K562 (cell line): ENCODE measurements around the gene BLVRA. TPM values are rescaled to one million over a fixed set of nuclear protein-coding genes. Genes with fewer than 3 reads are reported as not detected.

Experiments
- ELK1 ChIP-seq: sonication (generic); formaldehyde crosslinking; IDR thresholded peaks from 2 replicates; pipeline ENCODE4 v1.8.1; 2022; ENCODE audit warnings: missing genetic modification reagents
- HMG20A ChIP-seq: fragments of 450-650 bp; formaldehyde crosslinking; conservative IDR thresholded peaks from 2 replicates; pipeline ENCODE4 v1.4.0; 2020; ENCODE audit warnings: mild to moderate bottlenecking, mixed read lengths
- KDM2B ChIP-seq: fragments of 250-450 bp; sonication (Bioruptor Pico); IDR thresholded peaks from 2 replicates; pipeline ENCODE4 v1.8.0; 2021; ENCODE audit warnings: mild to moderate bottlenecking, moderate library complexity
- MAFF ChIP-seq: IDR thresholded peaks from 2 replicates; pipeline ENCODE4 v1.6.1; 2012; ENCODE audit warnings: low read length, improper control_type of control experiment
- RBFOX2 ChIP-seq: fragments of 200-400 bp; formaldehyde crosslinking; IDR thresholded peaks from 2 replicates; pipeline ENCODE4 v1.6.1; 2017; ENCODE audit warnings: low read depth, mild to moderate bottlenecking, low read length, moderate library complexity
- TARDBP ChIP-seq: fragments of 450-650 bp; IDR thresholded peaks from 2 replicates; pipeline ENCODE4 v1.6.1; 2016
- TCFL5 ChIP-seq: fragments of 250-450 bp; sonication (Bioruptor Pico); conservative IDR thresholded peaks from 2 replicates; pipeline ENCODE4 v1.6.1; 2021; ENCODE audit warnings: mild to moderate bottlenecking, moderate library complexity, matching md5 sums
- ZBED1 ChIP-seq: IDR thresholded peaks from 2 replicates; pipeline ENCODE4 v1.6.1; 2014
- ZNF263 ChIP-seq: sonication (generic); formaldehyde crosslinking; IDR thresholded peaks from 2 replicates; pipeline ENCODE4 v1.8.0; 2022; ENCODE audit warnings: mild to moderate bottlenecking, missing genetic modification reagents, borderline replicate concordance
- polyA plus RNA-seq, 8 experiments: library from polyadenylated mRNA; depleted of rRNA in 4 of 8; stranded (reverse) in 5 of 8; unstranded in 3 of 8; fragments of >200 nt; fragmentation: Nextera tagmentation in 2 of 8; fragmentation: Illumina TruSeq in 1 of 8; extraction: Ambion mirVana in 2 of 8; extraction: Trizol in 1 of 8; gene quantifications; 2 replicates each; pipeline versions ENCODE4 v1.2.1 to v1.2.3, GENCODE V29; 2011 to 2014; ENCODE audit warnings: inconsistent platforms in 1 of 8, missing spikeins in 1 of 8
- total RNA-seq, 7 experiments: library from RNA; depleted of rRNA in 6 of 7; stranded (reverse); fragments of >200 nt in 6 of 7; fragmentation: Illumina TruSeq in 2 of 7; extraction: Trizol in 2 of 7; gene quantifications; 2 replicates each; pipeline versions ENCODE4 v1.2.1 to v1.2.3, GENCODE V29; 2011 to 2021; ENCODE audit warnings: low replicate concordance in 1 of 7
- TF ChIP-seq, protein P1 (sequence below), 2 experiments: IDR thresholded peaks; 2 replicates each; pipeline ENCODE4 v1.6.1; 2012; ENCODE audit warnings: improper control_type of control experiment in 2 of 2, low read depth in 2 of 2, low read length in 2 of 2, borderline replicate concordance in 1 of 2
- TF ChIP-seq, protein P2 (sequence below): fragments of 250-450 bp; sonication (Bioruptor Pico); IDR thresholded peaks from 2 replicates; pipeline ENCODE4 v1.5.0; 2020; ENCODE audit warnings: mild to moderate bottlenecking, borderline replicate concordance
- TF ChIP-seq, protein P3 (sequence below): sonication (generic); formaldehyde crosslinking; IDR thresholded peaks from 2 replicates; pipeline ENCODE4 v1.8.1; 2023; ENCODE audit warnings: mild to moderate bottlenecking, missing genetic modification reagents
- TF ChIP-seq, protein P4 (sequence below): sonication (generic); formaldehyde crosslinking; IDR thresholded peaks from 2 replicates; pipeline ENCODE4 v1.8.0; 2023; ENCODE audit warnings: mild to moderate bottlenecking, missing genetic modification reagents

Gene BLVRA
- total and polyA plus RNA-seq, 9 of the 15 experiments (the other 6 are each of a cell fraction or from before 2014, with no cell fraction given) = 48.5 to 147 (median 61.5) TPM

GRCh38 chr7:43758822-43759683 lies 573 bp downstream of the BLVRA start (continued):
- no peak for TF ChIP-seq MAFF
- TF ChIP-seq ZNF263 (CRISPR knock-in tag) = 0 out of 2 replicates have a peak, but pooled peaks have one; percentile 27
- TF ChIP-seq, protein P1, sequence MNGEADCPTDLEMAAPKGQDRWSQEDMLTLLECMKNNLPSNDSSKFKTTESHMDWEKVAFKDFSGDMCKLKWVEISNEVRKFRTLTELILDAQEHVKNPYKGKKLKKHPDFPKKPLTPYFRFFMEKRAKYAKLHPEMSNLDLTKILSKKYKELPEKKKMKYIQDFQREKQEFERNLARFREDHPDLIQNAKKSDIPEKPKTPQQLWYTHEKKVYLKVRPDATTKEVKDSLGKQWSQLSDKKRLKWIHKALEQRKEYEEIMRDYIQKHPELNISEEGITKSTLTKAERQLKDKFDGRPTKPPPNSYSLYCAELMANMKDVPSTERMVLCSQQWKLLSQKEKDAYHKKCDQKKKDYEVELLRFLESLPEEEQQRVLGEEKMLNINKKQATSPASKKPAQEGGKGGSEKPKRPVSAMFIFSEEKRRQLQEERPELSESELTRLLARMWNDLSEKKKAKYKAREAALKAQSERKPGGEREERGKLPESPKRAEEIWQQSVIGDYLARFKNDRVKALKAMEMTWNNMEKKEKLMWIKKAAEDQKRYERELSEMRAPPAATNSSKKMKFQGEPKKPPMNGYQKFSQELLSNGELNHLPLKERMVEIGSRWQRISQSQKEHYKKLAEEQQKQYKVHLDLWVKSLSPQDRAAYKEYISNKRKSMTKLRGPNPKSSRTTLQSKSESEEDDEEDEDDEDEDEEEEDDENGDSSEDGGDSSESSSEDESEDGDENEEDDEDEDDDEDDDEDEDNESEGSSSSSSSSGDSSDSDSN (IDR thresholded peaks at IDR 0.05; ENCODE audit: borderline replicate concordance in 1 of 2, low read depth in 2 of 2, low read length in 2 of 2) = peak; percentile 71 to 89; a peak in 2 of 4 replicates
- 0 out of 2 replicates have a peak, but pooled peaks have one; percentile 66 for TF ChIP-seq KDM2B (CRISPR knock-in tag)
- no peak for TF ChIP-seq ELK1
- TF ChIP-seq, protein P2, sequence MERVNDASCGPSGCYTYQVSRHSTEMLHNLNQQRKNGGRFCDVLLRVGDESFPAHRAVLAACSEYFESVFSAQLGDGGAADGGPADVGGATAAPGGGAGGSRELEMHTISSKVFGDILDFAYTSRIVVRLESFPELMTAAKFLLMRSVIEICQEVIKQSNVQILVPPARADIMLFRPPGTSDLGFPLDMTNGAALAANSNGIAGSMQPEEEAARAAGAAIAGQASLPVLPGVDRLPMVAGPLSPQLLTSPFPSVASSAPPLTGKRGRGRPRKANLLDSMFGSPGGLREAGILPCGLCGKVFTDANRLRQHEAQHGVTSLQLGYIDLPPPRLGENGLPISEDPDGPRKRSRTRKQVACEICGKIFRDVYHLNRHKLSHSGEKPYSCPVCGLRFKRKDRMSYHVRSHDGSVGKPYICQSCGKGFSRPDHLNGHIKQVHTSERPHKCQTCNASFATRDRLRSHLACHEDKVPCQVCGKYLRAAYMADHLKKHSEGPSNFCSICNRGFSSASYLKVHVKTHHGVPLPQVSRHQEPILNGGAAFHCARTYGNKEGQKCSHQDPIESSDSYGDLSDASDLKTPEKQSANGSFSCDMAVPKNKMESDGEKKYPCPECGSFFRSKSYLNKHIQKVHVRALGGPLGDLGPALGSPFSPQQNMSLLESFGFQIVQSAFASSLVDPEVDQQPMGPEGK = no peak
- TF ChIP-seq TARDBP = no peak
- no peak for TF ChIP-seq TCFL5
- no peak for TF ChIP-seq ZBED1
- TF ChIP-seq, protein P3, sequence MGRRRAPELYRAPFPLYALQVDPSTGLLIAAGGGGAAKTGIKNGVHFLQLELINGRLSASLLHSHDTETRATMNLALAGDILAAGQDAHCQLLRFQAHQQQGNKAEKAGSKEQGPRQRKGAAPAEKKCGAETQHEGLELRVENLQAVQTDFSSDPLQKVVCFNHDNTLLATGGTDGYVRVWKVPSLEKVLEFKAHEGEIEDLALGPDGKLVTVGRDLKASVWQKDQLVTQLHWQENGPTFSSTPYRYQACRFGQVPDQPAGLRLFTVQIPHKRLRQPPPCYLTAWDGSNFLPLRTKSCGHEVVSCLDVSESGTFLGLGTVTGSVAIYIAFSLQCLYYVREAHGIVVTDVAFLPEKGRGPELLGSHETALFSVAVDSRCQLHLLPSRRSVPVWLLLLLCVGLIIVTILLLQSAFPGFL (CRISPR knock-in tag) = no peak
- TF ChIP-seq, protein P4, sequence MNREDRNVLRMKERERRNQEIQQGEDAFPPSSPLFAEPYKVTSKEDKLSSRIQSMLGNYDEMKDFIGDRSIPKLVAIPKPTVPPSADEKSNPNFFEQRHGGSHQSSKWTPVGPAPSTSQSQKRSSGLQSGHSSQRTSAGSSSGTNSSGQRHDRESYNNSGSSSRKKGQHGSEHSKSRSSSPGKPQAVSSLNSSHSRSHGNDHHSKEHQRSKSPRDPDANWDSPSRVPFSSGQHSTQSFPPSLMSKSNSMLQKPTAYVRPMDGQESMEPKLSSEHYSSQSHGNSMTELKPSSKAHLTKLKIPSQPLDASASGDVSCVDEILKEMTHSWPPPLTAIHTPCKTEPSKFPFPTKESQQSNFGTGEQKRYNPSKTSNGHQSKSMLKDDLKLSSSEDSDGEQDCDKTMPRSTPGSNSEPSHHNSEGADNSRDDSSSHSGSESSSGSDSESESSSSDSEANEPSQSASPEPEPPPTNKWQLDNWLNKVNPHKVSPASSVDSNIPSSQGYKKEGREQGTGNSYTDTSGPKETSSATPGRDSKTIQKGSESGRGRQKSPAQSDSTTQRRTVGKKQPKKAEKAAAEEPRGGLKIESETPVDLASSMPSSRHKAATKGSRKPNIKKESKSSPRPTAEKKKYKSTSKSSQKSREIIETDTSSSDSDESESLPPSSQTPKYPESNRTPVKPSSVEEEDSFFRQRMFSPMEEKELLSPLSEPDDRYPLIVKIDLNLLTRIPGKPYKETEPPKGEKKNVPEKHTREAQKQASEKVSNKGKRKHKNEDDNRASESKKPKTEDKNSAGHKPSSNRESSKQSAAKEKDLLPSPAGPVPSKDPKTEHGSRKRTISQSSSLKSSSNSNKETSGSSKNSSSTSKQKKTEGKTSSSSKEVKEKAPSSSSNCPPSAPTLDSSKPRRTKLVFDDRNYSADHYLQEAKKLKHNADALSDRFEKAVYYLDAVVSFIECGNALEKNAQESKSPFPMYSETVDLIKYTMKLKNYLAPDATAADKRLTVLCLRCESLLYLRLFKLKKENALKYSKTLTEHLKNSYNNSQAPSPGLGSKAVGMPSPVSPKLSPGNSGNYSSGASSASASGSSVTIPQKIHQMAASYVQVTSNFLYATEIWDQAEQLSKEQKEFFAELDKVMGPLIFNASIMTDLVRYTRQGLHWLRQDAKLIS (CRISPR knock-in tag) = no peak
- TF ChIP-seq HMG20A (CRISPR knock-in tag) = no peak
- TF ChIP-seq RBFOX2 = peak; percentile 65
